GM19463 (cell line): ENCODE measurements around the gene RPS6KB2.
"Not testable (repeated sequence)": the region's sequence is repeated elsewhere in the genome, so short reads cannot be mapped to it uniquely, and the experiment has no call there.

Experiments used
- ATAC-seq: cut with Tn5 transposase; IDR thresholded peaks from one replicate; pipeline ENCODE4 v1.9.1; 2021; ENCODE audit warnings: mild to moderate bottlenecking, moderate library complexity; ENCODE audit not compliant: unreplicated experiment

The RPS6KB2 gene

DNA sequence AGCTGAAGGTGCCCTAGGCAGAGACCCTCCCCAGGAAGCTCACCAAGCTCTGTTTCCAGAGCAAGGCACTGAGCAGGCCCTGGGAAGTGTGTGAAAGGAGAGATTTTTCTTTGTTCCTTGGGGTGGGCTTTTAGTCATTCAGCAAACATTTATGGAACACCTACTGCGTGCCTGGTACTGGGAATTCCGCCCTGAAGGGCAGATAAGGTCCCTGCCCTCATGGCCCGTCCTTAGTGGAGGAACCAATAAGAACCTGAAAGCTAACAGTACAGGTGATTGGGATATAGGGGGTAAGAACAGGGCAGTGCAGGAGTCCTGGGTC lies 36.9 kb downstream of the RPS6KB2 start:
- no peak for ATAC-seq

DNA sequence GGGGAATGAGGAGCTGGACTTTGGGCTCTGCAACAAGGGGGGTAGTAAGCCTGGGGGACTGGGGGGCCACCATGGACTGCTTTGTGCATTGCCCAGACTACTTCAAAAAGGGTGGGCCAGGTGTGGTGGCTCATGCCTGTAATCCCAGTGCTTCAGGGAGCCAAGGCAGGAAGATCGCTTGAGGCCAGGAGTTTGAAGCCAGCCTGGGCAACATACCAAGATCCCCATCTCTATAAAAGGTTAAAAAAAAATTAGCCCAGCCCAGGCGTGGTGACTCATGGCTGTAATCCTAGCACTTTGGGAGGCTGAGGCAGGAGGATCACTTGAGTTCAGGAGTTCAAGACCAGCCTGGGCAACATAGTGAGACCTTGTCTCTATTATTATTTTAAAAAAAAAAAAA lies 37.2 kb downstream of the RPS6KB2 start:
- not testable (repeated sequence) for ATAC-seq

DNA sequence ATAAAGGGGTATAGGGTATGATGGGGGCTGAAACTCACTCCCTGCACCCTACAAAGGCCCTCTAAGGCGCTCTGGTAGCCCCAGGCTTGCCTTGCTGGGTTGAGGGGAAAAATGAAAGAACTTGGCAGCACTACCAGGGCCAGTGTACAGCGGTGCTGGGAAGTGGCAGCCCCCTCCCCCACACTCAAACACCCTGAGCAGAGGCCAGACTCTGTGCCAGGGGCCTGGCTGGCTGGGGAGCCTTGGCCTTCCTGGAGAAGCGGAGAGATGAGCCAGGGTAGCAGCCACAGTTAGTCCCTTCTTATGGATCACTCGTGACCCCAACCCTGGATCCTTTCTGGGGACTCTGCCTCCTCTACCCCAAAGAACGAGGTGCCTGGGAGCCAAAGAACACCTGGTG lies 38.1 kb downstream of the RPS6KB2 start:
- ATAC-seq = no peak

DNA sequence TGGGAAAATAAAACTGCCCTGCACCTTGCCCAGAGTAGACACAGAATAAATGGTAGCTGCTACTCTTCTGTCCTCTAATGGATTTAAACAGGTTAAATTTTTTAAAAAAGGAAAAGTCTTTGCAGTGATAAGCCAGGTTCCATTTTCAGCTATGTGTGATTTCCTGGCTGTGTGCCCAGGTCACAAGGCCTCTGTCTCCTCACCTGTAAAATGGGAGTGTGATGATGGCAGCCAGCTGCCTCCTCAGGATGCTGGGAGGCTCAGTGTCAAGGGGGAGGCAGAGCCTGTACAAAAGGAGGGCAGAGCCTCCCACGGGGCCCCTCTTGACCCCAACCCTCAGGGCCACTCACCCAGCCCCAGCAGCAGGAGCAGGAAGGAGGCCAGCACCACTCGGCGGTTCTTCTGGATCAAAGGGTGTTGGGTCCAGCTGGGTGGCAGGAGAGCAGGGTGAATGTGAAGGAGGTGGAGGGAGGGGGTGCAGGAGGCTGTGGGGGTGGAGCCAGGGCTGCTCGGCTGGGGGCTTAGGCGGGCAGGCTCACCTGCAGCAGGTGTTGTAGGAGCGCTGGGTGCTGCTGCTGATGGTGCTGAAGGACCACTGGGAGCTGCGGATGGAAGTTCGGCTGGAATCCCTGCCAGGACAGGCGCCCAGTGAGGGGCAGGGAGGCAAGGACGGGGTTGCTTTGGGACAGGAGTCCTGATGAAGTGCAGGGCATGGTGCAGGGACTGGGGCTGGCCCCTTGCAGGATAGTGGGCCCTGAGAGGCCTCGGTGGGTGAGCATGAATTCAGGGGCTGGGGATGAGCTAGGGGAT lies 38.9 kb downstream of the RPS6KB2 start:
- no peak for ATAC-seq

DNA sequence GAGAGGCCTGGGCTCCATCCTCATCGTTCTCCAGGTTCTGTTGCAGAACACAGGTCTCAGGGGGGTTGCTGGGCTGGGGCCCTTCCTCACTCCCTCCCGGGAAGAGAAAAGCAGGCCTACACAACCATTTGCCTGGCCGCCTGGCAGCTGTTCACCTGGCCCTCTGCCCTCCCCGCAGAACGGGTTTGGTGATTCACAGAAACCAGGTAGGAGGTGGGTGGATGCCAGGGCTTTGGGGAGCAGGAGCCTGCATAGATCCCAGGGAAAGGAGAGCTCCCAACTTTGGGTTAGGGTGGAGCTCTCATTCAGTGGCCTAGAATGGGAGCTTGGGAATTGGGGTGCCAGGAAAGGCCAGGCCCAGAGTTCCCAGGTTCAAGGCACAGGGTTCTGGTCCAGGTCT lies 39.8 kb downstream of the RPS6KB2 start:
- no peak for ATAC-seq

DNA sequence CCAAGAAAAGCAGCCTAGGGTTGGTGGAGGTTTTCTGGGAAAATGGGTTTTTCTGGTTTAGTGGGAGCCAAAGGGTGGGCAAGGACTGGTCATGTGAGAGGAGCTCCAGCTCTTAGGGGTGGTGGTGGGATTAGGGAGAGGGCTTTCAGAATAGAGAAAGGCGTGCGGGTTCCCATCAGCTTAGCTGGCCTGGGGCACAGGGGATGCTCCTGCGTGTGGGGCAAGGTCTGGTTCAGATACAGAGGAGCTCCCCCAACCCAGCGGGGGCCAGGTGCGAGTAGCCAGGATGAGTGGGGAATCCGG lies 40.1 kb downstream of the RPS6KB2 start:
- ATAC-seq = no peak

DNA sequence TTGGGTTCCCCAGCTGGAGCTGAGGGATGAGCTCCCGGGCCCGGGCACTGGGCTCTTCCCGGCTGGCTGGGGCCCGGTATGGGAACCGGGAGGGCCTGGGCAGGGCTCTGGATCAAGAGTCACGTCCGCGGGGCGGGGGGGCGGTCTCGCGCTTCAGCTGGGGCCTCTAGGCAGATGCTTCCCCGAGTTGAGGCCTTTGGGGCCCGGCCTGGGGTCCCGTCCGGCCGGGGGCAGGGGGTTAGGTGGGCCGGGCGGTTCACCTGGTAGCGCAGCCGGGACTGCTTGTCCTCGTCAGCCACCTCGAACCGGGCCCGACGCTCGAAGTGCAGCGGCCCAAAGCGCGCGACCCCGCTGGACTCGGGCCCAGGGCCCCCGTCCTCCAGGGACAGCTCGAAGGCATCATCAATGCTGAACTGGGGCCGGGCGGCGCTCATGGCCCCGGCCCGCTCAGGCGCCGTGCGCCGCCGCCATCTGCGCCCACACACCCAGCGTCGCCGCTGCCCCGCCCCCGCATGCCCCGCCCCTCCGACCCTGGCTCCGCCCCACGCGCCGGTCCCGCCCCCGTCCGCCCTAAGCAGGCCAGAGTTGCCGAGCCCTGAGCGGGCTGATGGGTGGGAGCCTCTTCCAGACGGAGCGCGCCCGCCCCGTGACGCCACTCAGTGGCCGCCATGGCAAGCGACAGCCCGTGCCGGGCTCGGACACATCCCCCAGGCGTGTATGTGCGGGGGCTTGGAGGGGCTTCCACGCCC lies 40.6 kb downstream of the RPS6KB2 start, which contains the start of gene TMEM134:
TSS of gene TMEM134 (minus strand) at position 493 of the 749 bp plus-strand sequence. CDS start at position 434, 59 bp downstream.
- peak; percentile 63 for ATAC-seq

DNA sequence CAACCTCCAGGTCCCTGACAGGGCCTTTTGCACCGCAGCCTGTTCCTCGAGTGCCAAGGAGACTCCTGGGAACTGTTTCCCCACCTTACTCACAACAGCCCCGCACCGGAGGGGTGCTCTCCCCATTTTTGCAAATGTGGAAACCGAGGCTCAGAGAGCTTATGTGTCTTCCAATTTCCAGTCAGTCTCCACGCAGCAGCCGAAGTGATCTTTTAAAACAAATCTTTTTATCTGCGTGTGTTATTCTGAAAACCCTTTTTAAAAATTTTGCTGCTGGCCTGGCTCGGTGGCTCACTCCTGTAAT lies 41.2 kb downstream of the RPS6KB2 start:
- no peak for ATAC-seq

DNA sequence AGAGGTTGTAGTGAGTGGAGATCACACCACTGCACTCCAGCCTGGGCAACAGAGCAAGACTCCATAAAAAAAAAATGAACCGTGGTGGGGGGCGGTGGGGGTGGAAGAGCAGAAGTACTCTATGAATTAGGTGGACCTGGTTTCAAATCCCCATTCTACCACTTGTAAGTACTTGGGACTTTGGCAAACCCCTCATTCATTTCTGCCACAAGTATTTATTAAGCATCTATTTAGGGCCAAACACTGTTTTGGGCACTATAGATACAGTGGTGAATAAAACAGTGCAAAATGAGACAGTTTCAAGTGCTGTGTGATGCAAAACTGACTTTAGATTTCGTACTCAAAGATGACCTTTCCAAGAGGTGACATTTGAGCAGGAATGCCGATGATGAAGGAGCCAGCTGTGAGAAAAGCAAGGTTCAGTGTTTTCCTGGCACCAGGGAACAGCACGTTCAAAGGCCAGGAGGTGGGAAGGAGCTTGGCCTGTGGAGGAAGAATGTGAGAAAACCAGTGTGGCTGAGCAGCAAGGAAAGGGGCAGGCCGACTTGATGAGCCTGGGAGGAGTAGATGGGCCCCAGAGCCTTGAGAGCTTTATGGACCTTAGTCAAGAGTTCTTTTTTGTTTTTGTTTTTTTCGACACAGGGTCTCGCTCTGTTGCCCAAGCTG lies 42.2 kb downstream of the RPS6KB2 start:
- no peak for ATAC-seq

DNA sequence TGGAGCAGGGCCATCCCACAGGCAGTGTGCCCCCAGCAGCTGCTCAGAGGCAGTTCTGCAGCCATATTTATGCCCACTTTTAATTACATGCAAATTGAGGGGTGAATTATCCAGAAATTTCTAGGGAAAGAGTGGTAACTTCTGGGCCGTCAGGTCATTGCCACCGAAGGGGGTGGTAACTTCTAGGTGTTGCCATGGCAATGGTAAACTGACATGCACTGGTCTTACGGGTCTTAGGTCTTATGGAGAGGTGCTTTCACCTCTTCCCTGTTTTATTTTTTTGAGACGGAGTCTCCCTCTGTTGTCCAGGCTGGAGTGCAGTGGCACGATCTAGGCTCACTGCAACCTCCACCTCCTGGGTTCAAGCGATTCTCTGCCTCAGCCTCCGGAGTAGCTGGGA lies 44.6 kb downstream of the RPS6KB2 start:
- no peak for ATAC-seq

DNA sequence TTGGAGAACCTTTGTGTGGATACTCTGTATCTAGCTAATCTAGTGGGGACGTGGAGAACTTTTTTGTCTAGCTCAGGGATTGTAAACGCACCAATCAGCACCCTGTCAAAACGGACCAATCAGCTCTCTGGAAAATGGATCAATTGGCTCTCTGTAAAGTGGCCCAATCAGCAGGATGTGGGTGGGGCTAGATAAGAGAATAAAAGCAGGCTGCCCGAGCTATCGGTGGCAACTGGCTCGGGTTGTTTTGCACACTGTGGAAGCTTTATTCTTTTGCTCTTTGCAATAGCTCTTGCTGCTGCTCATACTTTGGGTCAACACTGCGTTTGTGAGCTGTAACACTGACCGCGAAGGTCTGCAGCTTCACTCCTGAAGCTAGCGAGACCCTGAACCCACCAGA lies 48.4 kb downstream of the RPS6KB2 start:
- ATAC-seq = not testable (repeated sequence)

DNA sequence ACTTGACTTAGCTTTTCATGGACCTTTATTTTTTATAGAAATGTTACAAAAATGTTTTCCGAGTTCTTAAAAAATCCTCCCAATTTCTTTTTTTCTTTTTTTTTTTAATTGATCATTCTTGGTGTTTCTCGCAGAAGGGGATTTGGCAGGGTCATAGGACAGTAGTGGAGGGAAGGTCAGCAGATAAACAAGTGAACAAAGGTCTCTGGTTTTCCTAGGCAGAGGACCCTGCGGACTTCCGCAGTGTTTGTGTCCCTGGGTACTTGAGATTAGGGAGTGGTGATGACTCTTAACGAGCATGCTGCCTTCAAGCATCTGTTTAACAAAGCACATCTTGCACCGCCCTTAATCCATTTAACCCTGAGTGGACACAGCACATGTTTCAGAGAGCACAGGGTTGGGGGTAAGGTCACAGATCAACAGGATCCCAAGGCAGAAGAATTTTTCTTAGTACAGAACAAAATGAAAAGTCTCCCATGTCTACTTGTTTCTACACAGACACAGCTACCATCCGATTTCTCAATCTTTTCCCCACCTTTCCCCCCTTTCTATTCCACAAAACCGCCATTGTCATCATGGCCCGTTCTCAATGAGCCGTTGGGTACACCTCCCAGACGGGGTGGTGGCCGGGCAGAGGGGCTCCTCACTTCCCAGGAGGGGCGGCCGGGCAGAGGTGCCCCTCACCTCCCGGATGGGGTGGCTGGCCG lies 49.2 kb downstream of the RPS6KB2 start:
- ATAC-seq = not testable (repeated sequence)

DNA sequence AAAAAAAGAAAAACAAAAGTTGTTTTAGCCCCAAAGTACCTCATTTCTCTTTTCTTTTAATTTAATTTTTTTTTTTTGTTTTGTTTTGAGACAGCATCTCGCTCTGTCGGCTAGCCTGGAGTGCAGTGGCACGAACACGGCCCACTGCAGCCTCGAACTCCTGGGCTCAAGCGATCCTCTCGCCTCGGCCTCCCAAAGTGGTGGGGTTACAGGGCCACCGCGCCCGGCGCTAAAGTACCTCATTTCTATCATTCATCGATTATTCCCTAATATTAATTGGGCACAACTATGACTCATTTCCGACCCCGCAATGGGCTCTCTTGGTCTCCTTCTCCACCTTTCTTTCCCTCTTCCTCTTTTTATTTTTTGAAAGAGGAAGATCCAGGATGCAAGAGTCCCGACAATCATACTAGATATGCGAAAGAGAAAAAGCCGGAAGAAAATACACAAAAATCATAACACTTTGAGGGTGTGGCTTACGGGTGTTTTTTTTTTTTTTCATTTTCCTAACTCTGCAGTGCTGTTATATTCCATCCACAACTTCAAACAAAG lies 54.1 kb downstream of the RPS6KB2 start:
- no peak for ATAC-seq

DNA sequence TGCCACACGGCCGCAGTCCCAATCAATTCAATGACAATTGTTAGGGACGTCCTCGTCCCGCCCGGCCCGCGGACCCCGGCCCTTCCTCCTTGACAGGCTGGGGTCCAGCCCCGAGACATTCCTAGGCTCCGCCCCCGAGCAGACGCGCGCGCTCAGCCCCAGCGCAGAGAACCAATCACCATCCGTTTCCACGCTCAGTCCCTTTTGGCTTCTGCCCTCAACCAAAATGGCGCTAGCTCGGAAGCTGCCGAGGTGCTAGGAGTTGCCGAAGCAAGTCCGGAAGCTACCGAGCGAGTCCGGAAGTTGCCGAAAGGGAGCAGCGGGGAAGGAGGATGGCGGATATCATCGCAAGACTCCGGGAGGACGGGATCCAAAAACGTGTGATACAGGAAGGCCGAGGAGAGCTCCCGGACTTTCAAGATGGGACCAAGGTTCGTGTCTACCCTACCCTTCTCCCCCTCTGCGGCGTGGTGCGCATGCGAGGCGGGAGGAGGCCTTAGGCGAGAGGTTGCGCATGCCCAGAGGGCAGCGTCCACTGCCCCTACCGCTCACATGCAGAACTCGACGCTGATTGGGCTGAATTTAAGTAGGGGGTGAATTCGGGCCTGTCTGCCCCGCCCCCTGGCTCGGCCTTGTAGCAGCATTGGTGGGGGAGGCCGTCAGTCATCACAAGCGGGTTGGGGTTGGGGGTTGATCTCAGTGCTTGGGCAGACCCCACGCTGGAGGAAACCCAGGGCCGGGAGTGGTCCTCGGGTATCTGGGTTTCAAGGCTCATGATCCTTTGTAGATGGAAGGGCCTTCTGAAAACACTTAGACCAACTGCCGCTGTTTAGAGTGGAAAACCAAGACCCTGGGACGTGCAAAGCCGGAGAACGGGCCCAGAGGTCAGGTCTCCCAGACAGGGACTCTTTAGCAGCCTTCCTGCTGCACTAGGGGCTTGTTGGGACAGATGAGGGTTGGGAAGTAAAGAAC lies 54.8 kb downstream of the RPS6KB2 start, which contains the start of gene AIP:
TSS of gene AIP (plus strand) at position 200 of the 972 bp plus-strand sequence. CDS start at position 333, 133 bp downstream.
- peak; percentile 59 for ATAC-seq

DNA sequence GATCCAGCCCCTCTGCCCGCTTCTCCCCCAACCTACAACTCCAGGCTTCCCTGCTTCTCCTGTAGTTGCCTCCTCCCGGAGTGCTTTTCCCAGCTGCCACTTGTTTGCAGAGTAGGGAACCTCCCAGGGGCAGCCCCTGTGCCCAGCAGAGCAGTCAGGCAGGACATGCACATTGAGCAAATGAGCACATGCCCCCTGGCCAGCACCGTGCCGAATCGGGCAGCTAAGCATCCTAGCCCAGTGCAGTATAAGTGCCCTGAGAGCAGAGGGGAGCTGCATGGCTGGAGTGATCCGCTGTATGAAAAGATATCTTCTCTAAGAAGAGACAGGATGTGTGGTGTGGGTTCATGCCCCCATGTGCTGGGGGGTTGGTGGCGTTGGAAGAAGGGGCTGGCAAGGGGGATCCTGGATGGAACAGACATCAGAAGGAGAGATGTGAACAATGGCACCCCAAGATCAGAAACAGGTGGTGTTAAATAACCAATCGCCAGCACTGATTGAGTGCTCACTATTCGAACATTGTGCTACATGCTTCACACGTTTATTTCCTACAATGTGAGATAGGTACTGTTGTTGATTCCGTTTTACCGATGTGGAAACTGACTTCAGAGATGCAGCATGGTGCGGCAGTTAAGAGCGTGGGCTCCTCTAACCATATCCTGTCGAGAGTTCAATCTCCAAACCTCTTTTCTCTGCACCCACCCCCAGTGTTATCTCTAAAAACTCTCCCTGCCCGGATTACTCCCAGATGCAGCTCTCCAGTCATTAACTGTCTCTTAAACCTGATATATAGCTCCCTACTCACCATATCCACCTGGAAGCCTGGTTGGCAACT lies 55.8 kb downstream of the RPS6KB2 start:
- no peak for ATAC-seq

DNA sequence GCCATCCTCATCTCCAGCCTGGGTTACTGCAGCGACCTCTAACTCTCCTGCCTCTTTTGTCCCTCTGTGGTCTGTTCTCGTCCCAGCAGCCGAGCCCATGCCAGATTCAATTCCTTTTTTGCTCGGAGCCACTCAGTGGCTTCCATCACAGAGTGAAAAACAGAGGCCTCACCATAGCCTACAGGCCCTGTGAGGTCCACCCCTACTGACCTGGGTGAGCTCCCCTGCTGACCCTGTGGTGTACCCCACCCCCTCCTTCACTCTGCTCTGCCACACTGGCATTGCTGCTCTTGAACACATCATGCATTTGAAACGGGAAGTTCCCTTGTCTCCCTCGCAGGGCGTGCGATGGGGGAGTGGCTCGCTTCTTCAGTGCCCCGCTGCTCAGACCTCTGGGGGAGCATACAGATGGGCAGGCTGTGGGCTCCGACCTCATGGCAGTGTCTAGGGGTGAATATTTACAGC lies 56.6 kb downstream of the RPS6KB2 start:
- ATAC-seq = no peak
